GM04503 (cell line): ENCODE data around the gene GPHB5.
"Not testable (repeated sequence)": the region's sequence is repeated elsewhere in the genome, so short reads cannot be mapped to it uniquely, and the experiment has no call there.

ENCODE experiments used
- DNase-seq: peaks from one replicate; pipeline ENCODE4 v3.0.0-alpha.2; 2012; ENCODE audit warnings: low read depth

Gene GPHB5

GRCh38 chr14:63318835-63319234 lies at the start of gene GPHB5:
GPHB5 (minus strand) TSS chr14:63318935; CDS start chr14:63317849, 1,086 bp downstream.
- DNase-seq = no peak

GRCh38 chr14:63367742-63368364 lies 49.1 kb upstream of the GPHB5 start:
- DNase-seq = no peak

DNA sequence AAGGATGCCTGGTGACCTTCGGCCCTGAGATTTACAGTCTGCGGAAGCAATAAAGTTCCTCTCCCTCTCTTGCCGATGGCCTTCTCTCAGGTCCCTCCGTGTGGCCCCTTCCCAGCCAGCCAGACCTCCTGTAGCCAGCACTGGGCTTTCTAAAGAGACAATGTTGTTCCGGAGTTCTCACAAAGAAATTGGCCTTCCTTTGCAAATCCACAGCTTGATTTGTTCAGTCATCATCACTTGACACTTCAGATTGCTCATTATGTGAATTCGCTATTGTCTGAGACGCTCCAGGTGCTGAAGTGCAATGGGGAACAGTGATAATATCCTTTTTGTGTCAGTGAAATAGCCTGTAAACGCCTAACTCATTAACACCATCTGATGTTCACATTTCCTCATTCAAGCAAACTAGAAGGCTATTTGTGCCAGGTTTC lies 43.7 kb upstream of the GPHB5 start:
- no peak for DNase-seq

DNA sequence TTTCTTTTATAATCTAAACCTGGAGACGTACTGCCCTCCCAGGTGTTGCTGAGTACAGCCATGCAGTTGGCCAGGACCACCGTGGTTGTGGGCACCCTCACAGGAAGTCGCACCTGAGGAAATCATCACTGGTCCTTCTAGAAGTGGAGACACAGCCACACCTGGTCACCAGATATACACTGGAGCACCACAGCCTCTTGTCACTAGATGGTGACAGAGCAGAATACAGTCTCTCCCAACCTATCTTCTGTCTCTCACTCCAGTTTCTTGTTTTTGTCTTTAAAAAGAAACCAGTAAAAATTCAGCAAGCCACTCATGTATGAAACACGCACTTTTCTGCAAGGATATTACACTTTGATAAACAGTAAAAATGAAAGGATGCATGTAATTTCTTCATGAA lies 43.1 kb upstream of the GPHB5 start:
- DNase-seq = no peak

DNA sequence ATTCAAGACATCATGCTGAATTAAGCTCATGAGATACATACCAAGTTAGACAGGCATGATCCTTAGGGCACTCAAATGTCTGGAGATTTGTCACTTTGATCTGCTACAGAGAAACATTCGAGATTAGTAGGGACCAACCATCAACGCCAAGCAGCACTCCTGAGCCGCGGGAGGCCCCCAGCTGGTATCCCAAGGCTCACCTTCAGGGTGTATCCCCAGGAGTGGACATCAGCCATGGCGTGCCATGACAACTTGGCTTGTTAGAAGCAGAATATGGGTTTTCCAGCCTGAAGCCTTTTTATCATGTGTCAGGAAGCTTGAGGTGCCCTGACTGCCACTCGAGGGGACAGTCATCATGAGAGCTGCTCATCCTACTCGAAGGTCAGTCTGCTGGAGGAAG lies 39.1 kb upstream of the GPHB5 start:
- no peak for DNase-seq

GRCh38 chr14:63345826-63346225 lies 27.1 kb upstream of the GPHB5 start:
- DNase-seq = no peak

DNA sequence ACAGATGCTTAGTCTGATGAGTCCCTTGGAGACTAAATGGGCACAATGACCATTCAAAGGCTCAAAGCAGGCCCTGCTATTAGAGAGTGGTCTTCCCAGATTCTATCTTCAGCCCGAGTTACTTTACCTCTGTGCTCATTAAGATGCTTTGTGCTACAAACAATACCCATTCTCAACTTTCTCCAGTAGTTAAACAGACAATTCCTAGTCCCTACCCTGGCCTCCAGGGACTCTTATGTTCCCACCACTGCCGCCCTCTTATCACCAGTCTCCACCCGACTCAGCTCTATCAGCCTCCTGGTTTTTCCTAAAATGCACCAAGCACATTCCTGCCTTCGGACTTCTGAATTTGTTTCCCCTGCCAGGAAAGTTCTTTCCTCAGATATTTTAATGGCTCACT lies 25.6 kb upstream of the GPHB5 start:
- no peak for DNase-seq

- no peak for DNase-seq
Observed at GRCh38 chr14:63343878-63344277, 25.1 kb upstream of the GPHB5 start.

GRCh38 chr14:63342371-63342770 lies 23.6 kb upstream of the GPHB5 start:
- no peak for DNase-seq

DNA sequence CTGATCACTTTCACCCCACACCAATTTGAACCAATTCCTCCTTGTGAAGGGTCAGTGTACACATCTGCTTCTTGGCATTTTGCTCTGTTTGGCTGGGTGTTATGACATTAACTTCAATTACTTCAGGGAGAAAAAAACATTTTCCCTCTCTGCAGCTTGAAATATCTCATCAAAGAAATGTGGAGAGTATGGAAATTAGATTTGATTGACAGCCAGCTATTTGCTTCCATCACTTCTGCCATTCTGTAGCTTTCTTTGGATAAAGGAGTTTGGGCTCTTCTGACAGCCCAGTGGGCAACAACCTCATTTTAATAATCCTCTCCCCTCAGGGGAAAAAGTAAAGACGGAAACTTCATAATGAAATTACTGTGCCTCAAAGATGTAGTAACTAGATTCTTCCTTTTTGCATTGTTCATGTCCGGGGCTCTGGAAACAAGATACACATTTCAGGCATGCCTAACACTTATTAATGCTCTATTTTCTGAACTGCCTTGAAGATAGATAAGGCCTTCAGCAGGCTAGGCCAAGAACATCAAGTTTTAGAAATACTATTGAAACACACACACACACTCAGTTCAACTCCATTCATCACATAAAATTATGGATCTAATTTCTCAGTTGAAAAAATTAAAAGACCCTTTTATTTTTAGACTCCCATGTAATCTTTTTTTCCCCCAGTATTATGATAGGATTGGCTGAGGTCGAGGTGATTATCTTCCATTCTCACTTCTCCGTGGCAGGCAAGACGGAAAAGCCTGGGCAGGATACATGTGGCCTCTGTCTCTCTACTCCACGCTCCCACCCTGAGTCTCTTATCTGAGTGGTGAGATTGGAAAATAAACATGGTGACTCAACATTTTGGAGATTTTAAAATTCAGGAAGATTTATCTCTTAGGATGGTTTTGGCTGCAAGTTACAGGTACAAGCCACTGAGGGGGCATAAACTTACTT lies 10.3 kb upstream of the GPHB5 start:
- DNase-seq = no peak

DNA sequence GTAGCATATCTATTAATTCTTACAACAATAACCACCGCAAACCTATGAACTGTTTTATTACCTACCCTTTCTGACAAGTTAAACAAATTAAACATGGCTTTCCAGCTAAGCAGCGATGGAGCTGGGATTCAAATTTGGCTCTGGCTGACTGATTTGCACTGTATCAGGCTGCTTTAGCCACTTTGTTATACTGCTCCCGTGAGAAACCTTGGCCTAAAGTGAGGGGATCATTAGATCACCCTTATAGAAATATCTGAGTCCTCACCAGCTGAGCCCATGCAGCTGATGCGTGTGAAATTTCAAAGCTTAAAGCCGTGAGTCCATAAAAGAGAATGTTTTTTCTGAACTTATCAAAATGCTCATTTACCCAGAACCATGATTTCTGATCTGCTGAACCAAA lies 8.1 kb upstream of the GPHB5 start:
- no peak for DNase-seq

DNA sequence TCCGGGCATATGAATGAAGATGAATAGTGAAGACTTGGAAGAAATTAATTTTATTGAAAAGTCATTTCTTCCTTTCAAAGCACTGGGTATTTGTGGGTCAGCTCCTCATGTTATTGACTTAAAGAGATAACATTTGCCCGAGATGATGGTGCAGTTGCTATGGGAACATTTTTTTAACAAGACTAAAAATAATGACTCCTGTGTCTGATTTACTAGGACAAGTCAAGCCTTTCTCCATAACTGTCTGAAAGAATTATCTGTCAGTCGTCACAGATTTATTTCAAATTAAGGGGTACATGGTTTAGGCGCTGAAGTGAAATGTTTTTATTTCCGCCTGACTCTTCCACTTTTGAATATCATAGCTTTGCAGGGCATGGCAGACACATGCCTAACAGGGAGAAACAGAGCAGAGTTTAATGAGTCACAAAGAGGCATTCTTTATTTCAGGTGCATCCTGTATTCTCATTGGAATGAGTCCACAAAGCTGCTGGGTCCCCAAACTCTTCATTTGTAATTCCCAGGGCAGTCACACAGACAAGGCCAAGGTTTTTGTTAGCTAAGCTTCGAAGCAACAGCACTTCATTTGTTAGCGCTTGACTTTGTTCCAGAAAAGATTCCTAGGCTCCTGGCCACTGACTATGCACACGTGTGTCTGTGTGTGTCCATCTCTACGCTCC lies 4.3 kb upstream of the GPHB5 start:
- no peak for DNase-seq

DNA sequence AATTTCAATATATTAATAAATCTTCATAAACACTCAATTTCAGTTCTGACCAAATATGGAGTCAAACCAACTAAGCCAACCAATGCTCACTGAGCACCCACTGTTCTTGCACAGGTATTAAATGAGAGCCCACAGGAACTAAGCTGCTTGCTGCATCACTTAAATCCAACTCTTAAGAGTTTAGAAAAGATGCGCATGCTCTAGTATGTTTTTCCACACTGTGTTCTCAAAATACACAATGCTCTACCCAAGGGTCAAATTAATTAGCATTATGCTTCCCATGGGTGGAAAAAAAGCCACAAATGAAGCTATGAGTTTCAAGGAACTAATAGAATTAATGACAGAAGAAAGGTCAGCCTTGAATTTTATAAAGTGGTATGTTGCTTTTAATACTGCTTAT lies 3.7 kb upstream of the GPHB5 start:
- DNase-seq = no peak

GRCh38 chr14:63308723-63309317 lies 9.9 kb downstream of the GPHB5 start:
- DNase-seq = no peak

GRCh38 chr14:63304429-63304828 lies 14.3 kb downstream of the GPHB5 start:
- DNase-seq = not testable (repeated sequence)

DNA sequence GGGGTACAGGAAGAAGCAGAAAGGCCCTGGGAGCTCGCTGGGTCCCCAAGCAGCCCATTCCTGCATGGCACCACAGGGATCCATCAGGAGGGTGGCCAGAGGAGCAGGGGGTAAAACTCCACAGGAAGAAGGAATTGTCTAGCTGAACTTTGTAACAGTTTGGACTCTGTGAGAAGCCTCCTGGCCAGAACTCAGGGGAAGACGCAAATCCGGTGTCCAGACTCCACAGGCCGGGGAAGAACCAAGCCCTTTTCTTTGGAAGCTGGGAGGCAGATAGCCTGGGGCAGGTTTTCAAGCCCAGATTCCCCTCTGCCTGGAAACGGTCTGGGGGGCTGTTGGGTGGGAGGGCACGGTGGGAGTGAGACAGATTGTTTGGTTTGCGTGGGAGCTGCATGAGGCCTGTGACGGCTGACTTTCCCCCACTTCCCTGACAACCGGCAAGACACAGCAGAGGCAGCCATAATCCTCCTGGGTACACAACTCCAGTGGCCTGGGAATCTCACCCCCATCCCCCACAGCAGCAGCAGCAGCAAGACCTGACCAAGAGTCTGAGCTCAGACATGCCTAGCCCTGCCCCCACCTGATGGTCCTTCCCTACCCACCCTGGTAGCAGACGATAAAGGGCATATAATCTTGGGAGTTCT lies 16.7 kb downstream of the GPHB5 start:
- DNase-seq = no peak

- no peak for DNase-seq
Observed at GRCh38 chr14:63300854-63301253, 17.9 kb downstream of the GPHB5 start.

DNA sequence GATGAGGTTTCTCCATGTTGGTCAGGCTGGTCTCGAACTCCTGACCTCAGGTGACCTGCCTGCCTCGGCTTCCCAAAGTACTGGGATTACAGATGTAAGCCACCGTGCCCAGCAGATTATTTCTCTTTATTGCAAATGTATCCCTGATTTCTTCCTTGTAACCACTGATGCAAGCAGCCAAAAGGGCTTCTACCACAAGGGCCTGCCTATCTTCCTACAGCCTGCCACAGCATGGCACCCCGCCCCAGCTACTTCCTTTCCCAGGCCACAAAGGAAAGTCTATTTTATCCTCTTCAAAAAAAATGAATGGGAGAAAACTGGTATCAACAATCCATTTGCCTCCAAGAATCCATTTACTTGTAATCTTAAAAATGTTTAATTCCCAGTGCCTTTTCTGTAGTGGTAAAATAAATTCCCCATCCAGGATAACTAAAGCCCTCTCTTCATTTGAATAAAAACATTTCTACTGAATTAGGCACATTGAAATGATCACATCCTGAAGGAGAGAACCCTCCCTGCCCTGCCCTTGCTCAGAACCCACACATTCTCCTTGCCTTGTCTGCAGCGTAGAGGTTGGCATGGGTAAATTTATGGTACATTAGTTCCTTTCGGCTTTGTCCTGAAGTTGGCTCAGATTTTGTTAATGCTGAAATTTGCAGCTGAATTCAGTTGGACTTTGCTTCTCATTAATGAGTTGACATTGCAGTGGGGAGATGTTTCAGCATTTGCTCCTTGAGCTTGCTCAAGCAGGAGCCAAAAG lies 19.2 kb downstream of the GPHB5 start:
- no peak for DNase-seq

- no peak for DNase-seq
Observed at GRCh38 chr14:63297372-63298063, 21.2 kb downstream of the GPHB5 start.

DNA sequence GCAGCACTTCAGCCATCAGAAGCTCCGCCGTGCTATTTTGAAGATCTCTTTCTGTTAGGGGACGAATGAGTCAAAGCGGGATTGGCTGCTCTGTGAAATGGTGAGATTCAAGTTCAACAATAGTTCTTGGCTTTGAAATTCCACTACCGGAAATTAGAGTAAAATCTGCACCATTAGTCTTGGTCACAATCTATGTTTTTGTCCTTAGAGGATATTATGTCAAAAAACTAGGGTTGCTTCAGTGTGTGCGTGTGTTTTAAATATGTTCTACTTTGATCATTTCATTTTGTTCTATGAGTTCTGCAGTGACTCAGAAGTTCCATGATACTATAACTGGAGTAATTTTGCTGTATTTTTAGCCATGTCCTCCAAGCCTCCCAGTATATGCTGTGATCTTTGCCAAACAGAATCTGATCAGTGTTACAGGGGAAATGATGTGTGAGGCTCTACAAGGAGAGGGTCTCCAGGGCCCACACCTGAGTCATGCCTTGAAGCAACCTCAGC lies 22.6 kb downstream of the GPHB5 start:
- DNase-seq = no peak
